Cardiac muscle cell (in vitro differentiated cells and primary cell): ENCODE measurements around the gene NBEA. TPM values are rescaled to one million over a fixed set of nuclear protein-coding genes. Genes with fewer than 3 reads are reported as not detected.
A peak's percentile ranks its signal among the peaks of the same experiment; 100 is the strongest.

Experiments used
- DNase-seq, 2 donors: peaks; one replicate each; pipeline versions ENCODE4 v3.0.0 to v3.0.0-alpha.2; 2010 to 2017; ENCODE audit warnings: low read depth in 1 of 2, low spot score in 1 of 2
- H3K27ac ChIP-seq: fragments of 200-600 bp; sonication (generic); 2 replicates; pipeline ENCODE4 v1.5.1; 2016
- H3K27me3 ChIP-seq: fragments of 200-600 bp; sonication (generic); 2 replicates; pipeline ENCODE4 v1.6.0; 2016; ENCODE audit warnings: control low read depth
- H3K36me3 ChIP-seq: fragments of 200-600 bp; sonication (generic); 2 replicates; pipeline ENCODE4 v1.5.1; 2016; ENCODE audit warnings: control low read depth
- H3K4me1 ChIP-seq: fragments of 200-600 bp; sonication (generic); 2 replicates; pipeline ENCODE4 v1.8.1; 2017; ENCODE audit warnings: low read depth, mild to moderate bottlenecking, mixed run types
- H3K4me3 ChIP-seq: fragments of 200-600 bp; sonication (generic); 2 replicates; pipeline ENCODE4 v1.5.1; 2016; ENCODE audit warnings: mild to moderate bottlenecking
- H3K9me3 ChIP-seq: fragments of 200-600 bp; sonication (generic); 2 replicates; pipeline ENCODE4 v1.5.1; 2017; ENCODE audit warnings: low read depth, mild to moderate bottlenecking, control low read depth
- CTCF ChIP-seq: IDR thresholded peaks from 2 replicates; pipeline ENCODE4 v1.5.1; 2012; ENCODE audit warnings: low read depth, mild to moderate bottlenecking, low read length
- polyA plus RNA-seq: library from polyadenylated mRNA; unstranded; fragments of >200 nt; fragmentation: Nextera tagmentation; extraction: Ambion mirVana; gene quantifications from 2 replicates; pipeline ENCODE4 v1.2.1, GENCODE V29; 2016
- total RNA-seq: library from RNA; depleted of rRNA; stranded (reverse); fragments of >200 nt; gene quantifications from 2 replicates; pipeline ENCODE4 v1.2.3, GENCODE V29; 2016

Gene NBEA
- total and polyA plus RNA-seq, 2 experiments from 2014 or later = 4.6 to 13.2 TPM

GRCh38 chr13:35144166-35144890, 202.3 kb downstream of the NBEA start:
- Histone ChIP-seq H3K36me3 (no peaks in the 10 kb centered on the region), H3K4me1 (no peaks in the 10 kb centered on the region)

GRCh38 chr13:35146686-35147085, 204.6 kb downstream of the NBEA start:
- no peaks in the 10 kb centered on the region for H3K9me3 ChIP-seq
- TF ChIP-seq CTCF = no peak
- no peaks in the 10 kb centered on the region for H3K27me3 ChIP-seq
- H3K27ac ChIP-seq = no peak overlapping the region
- H3K4me1 ChIP-seq = no peaks in the 10 kb centered on the region
- no peak for DNase-seq
- no peak overlapping the region for H3K4me3 ChIP-seq
- H3K36me3 ChIP-seq = no peaks in the 10 kb centered on the region

More at GRCh38 chr13:35144166-35144890, 202.3 kb downstream of the NBEA start:
- H3K4me3 ChIP-seq = no peak overlapping the region
- no peaks in the 10 kb centered on the region for H3K27me3 ChIP-seq
- H3K9me3 ChIP-seq = no peaks in the 10 kb centered on the region
- TF ChIP-seq CTCF = no peak
- H3K27ac ChIP-seq = no peak overlapping the region
- peak in 1 of 2 donors; percentile 50 for DNase-seq

- DNase-seq = peak; percentile 49 to 77
- Histone ChIP-seq H3K4me3 (no peak overlapping the region), H3K4me1 (no peaks in the 10 kb centered on the region)
These were observed 215.2 kb downstream of the NBEA start for GRCh38 chr13:35157143-35157755.

GRCh38 chr13:35159041-35159440, 217.0 kb downstream of the NBEA start:
- Histone ChIP-seq H3K27me3 (no peaks in the 10 kb centered on the region), H3K36me3 (no peaks in the 10 kb centered on the region), H3K9me3 (no peaks in the 10 kb centered on the region), H3K4me3 (no peak overlapping the region), H3K27ac (no peak overlapping the region), H3K4me1 (no peaks in the 10 kb centered on the region)
- TF ChIP-seq CTCF = no peak
- no peak for DNase-seq

More at GRCh38 chr13:35157143-35157755, 215.2 kb downstream of the NBEA start:
- Histone ChIP-seq H3K9me3 (no peaks in the 10 kb centered on the region), H3K36me3 (no peaks in the 10 kb centered on the region), H3K27me3 (no peaks in the 10 kb centered on the region), H3K27ac (no peak overlapping the region)
- TF ChIP-seq CTCF = peak; percentile 62

- TF ChIP-seq CTCF = no peak
- no peak overlapping the region for H3K4me3 ChIP-seq
- no peak for DNase-seq
- no peaks in the 10 kb centered on the region for H3K4me1 ChIP-seq
- no peaks in the 10 kb centered on the region for H3K27me3 ChIP-seq
- no peaks in the 10 kb centered on the region for H3K9me3 ChIP-seq
- no peak overlapping the region for H3K27ac ChIP-seq
- no peaks in the 10 kb centered on the region for H3K36me3 ChIP-seq
These were observed 218.8 kb downstream of the NBEA start for GRCh38 chr13:35160896-35161295.
